PFSK-1 (cell line): ENCODE data around the gene PSMB7.

Experiments
- POLR2AphosphoS5 ChIP-seq: IDR thresholded peaks from 2 replicates; pipeline ENCODE4 v1.6.1; 2012; ENCODE audit warnings: low read depth, mild to moderate bottlenecking, control low read depth, low read length, moderate library complexity
- TAF1 ChIP-seq: IDR thresholded peaks from 2 replicates; pipeline ENCODE4 v1.6.1; 2012; ENCODE audit warnings: low read length, control low read depth, borderline replicate concordance; ENCODE audit not compliant: insufficient read depth

- TF ChIP-seq POLR2AphosphoS5 (no peak), TAF1 (no peak)
Observed at GRCh38 chr9:124376329-124376728, 38.9 kb downstream of the PSMB7 start.
